Fibroblast of upper back skin (primary cell): ENCODE measurements around the gene ISG15.
"Not testable (repeated sequence)": the region's sequence is repeated elsewhere in the genome, so short reads cannot be mapped to it uniquely, and the experiment has no call there.

Experiments used
- DNase-seq: peaks from one replicate; pipeline ENCODE4 v3.0.0-alpha.2; 2013

The ISG15 gene

DNA sequence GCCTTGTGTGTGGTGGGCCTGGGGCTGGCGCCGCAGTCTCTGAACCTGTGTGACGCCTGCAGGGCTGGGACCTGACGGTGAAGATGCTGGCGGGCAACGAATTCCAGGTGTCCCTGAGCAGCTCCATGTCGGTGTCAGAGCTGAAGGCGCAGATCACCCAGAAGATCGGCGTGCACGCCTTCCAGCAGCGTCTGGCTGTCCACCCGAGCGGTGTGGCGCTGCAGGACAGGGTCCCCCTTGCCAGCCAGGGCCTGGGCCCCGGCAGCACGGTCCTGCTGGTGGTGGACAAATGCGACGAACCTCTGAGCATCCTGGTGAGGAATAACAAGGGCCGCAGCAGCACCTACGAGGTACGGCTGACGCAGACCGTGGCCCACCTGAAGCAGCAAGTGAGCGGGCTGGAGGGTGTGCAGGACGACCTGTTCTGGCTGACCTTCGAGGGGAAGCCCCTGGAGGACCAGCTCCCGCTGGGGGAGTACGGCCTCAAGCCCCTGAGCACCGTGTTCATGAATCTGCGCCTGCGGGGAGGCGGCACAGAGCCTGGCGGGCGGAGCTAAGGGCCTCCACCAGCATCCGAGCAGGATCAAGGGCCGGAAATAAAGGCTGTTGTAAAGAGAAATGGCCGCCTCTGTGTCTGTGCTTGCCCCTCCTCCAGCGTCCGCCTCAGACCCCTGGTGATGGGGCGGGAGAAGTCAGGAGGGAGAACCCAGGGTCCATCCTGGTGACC is 788 bp downstream of the ISG15 start:
- DNase-seq, result peak; percentile 41

GRCh38 chr1:1014799-1015681 is 1.7 kb downstream of the ISG15 start:
- DNase-seq, result no peak

GRCh38 chr1:1017397-1018320 is 4.4 kb downstream of the ISG15 start:
- not testable (repeated sequence) for DNase-seq

GRCh38 chr1:1018321-1018685 is 5.0 kb downstream of the ISG15 start:
- DNase-seq, result not testable (repeated sequence)

DNA sequence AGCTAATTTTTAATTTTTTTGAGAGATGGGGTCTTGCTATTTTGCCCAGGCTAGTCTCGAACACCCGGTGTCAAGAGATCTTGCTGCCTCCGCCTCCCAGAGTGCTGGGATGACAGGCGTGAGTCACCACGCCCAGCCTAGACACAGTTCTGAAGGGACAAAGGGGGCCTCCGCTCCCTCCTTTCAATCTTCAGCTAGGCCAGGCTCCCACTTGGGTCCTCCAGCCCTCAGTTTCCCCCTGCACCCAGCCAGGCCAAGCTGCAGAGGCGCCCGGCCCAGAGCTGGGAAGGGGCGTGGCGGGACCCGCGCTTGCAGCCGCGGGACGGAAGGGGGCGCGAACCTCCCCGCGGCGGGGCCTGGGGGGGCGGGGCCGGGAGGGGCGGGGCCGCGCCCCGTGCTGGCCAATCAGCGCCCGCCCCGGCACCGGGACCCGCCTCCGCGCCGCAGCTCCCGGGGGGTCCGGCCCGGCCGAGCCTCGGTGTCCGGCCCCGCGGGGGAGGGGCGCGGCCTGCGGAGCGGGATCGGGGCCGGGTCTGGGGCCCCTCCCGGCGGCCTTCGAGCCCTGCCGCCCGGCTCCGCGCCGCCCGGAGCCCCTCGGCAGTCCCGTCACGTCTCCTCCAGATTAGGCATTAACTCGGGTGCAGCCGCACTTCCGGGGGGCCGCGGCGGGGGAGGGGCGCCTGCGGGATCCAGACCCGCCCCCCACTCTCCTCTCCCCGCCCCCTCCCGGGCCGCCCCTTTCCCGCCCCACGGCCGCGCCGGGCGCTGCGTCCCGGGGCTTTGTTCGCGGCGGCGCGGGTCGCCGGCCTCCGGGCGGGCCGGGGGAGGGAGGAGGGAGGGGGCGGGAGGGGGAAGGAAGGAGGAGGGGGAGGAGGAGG is 6.1 kb downstream of the ISG15 start:
- DNase-seq, result peak; percentile 83

GRCh38 chr1:1020000-1020404 is 6.7 kb downstream of the ISG15 start, which contains the start of gene AGRN:
AGRN (plus strand) TSS chr1:1020120; CDS start chr1:1020173, 53 bp downstream.
- DNase-seq, result no peak

- DNase-seq, result no peak
Observed at GRCh38 chr1:1020415-1021009, 7.2 kb downstream of the ISG15 start.

DNA sequence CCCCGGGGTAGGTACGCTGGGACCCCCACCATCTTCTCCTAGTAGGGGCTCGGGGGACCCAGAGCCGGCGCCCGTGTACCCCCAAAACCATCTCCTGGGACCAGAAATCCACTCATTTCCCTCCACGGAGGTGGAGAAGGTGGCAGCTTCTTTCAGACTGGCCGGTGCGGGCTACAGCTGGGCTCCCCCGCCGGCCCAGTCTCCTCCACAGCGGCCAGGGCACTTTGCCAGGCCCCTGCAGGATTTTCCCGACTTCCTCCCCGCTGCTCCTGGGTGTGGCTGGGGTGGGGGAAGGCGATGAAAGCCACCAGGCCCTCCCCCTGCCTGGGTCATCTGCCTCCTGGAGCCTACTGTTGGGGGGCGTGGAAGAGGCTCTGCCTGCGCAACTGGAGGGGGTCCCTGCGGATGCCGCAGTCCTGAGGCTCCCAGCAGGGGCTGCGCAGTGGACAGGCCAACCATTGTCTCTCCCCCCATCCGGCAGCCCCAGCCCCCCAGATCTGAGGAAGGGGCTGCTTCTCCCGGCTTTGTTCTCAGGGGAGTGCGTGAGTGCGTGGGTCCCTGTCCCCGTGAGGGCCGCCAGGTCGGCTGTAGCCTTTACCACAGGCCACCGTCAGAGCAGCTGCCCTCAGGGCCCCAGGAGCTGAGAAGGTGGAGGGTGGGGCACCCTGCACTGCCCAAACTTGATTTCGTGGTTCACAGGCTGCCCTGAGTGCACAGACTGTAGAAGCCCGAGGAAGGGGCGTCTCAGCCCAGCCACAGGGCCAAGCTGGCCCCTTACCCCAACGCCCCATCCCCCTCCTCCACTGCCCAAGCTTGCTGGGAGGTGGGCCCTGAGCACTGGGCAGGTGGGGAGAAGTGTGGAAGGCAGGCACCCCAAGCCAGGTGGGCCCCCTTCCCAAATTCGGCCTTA is 8.0 kb downstream of the ISG15 start:
- peak; percentile 86 for DNase-seq

DNA sequence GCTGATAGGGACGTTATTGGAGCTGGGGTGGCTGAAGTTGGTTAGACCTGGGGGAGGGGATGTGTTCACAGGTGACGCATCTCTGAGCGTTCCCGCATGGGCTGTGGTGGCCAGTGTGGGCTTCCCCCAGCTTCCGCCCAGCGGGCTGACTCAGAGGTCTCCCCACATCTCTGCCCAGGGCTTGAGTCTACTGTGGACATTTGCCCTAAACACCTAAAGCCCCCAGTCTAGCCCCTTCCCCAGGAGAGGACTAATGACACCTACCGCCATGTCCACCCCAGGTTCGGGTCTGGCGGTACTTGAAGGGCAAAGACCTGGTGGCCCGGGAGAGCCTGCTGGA is 8.6 kb downstream of the ISG15 start:
- no peak for DNase-seq

- no peak for DNase-seq
Observed at GRCh38 chr1:1022302-1023009, 9.2 kb downstream of the ISG15 start.

- DNase-seq, result no peak
Observed at GRCh38 chr1:1023700-1024099, 10.4 kb downstream of the ISG15 start.

DNA sequence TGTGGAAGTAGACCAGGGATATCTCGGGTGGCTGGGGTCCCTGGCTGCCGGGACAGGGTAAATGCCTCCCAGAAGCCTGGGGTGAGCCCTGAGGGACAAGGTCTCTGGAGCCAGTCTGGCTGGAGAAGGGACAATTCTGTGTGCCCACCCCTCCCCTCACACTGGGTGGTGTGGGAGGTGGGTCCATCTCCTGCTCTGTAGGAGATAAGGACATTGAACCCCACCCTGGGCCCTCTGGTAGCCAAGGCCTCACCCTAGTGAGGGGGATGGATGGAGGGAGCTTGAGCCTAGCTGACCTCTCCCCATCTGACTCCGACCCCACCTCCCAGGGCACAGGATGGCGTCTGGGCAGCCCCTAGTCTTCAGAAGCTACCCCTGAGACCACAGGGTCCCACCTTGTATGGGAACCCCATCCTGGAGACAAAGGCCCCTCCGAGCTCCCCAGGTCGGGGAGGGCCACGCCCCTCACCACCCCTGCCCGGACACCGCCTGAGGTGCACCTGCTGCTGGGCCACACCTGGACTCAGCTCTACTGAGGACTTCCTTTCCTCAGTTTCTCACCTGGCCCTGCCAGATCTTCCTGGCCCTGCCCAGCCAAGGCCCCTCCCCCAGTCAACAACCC is 11.0 kb downstream of the ISG15 start:
- no peak for DNase-seq

- peak; percentile 55 for DNase-seq
Observed at GRCh38 chr1:1024771-1025699, 11.7 kb downstream of the ISG15 start.

DNA sequence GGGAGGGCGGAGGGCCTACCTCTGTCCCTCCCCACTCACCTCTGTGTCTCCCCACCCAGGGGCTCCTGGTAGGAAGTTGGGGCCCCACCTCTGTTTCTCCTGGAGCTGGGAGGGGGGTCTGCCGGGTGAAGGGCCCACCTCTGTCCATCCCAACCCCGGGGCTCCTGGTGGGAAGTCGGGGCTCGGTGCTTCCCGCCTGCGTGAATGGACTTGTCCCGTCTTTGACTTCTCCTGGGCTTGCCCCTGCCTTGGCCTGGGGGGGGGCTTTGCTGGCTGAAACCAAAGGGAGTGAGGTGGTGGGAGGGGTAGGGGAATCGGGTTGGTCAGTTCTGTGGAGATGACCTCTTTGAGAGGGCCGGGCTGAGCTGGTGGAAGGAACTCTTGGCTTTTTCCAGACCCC is 12.4 kb downstream of the ISG15 start:
- no peak for DNase-seq

DNA sequence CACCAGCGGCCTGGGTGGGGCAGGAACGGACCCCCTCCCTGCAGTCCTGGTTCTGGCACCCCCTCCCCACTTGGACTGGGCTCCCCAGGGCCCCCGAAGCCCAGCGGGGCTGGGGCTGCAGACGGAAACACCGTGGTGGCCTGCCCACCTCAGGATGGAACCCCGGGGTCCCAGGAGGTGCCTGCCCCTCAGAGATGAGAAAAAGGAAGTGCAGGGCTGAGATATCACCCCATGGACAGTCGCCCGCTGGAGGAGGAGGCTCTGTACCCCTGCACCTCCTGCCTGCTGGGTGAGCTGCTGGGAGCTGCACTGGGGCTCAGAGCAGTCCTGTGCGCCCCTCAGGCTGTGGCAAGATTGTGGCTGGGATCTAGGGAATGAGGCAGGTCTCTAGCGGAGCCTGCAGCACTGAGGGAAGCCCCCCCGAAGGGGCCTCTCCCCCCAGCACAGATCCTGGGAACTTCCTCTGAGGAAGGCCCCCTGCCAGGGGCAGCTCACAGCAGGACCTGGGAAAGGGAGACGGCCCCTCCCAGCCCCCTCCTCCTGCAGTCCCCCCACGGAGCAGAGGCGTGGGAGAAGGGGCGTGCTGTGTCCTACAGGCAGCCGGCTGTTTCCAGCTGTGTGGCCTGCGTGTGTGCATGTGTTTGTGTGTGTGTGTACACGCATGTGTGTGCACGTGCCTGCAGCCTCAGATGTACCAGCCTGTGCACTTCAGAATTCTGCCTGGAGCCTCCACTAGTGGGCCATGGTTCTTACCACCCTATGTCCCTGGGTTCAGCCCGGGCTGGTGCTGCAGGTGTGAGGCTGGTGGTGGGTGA is 13.5 kb downstream of the ISG15 start:
- no peak for DNase-seq

GRCh38 chr1:1027791-1028190 is 14.5 kb downstream of the ISG15 start:
- no peak for DNase-seq
